Endodermal cell (in vitro differentiated cells): ENCODE measurements around the gene HSD3B2. TPM values are rescaled to one million over a fixed set of nuclear protein-coding genes. Genes with fewer than 3 reads are reported as not detected.
A peak's percentile ranks its signal among the peaks of the same experiment; 100 is the strongest.

ENCODE experiments used
- DNase-seq: peaks from one replicate; pipeline ENCODE4 v3.0.0-alpha.2; 2017
- H3K27ac ChIP-seq: 2 replicates; pipeline ENCODE4 v1.5.1; 2013; ENCODE audit warnings: mild to moderate bottlenecking, low read depth, low read length, moderate library complexity
- H3K27me3 ChIP-seq: 2 replicates; pipeline ENCODE4 v1.6.1; 2013; ENCODE audit warnings: mild to moderate bottlenecking, low read length, moderate library complexity; ENCODE audit not compliant: insufficient read depth, control insufficient read depth, poor library complexity, severe bottlenecking
- H3K36me3 ChIP-seq: 2 replicates; pipeline ENCODE4 v1.7.0; 2013; ENCODE audit warnings: mild to moderate bottlenecking, low read length, moderate library complexity; ENCODE audit not compliant: control insufficient read depth, insufficient read depth
- H3K4me1 ChIP-seq: one replicate; pipeline ENCODE4 v1.7.0; 2013; ENCODE audit warnings: low read length; ENCODE audit not compliant: control insufficient read depth, insufficient read depth
- H3K4me3 ChIP-seq: 2 replicates; pipeline ENCODE4 v1.5.1; 2013; ENCODE audit warnings: mild to moderate bottlenecking, low read length, moderate library complexity
- H3K9ac ChIP-seq: 2 replicates; pipeline ENCODE4 v1.6.1; 2013; ENCODE audit warnings: mild to moderate bottlenecking, low read length, moderate library complexity; ENCODE audit not compliant: poor library complexity, severe bottlenecking; ENCODE audit errors: extremely low read depth
- H3K9me3 ChIP-seq: 2 replicates; pipeline ENCODE4 v1.6.1; 2013; ENCODE audit warnings: mild to moderate bottlenecking, low read length, moderate library complexity; ENCODE audit not compliant: control insufficient read depth
- H3K27ac Mint-ChIP-seq: 2 replicates; pipeline ENCODE4 v1.8.0; 2020; ENCODE audit warnings: mixed read lengths
- H3K27me3 Mint-ChIP-seq: 2 replicates; pipeline ENCODE4 v1.8.0; 2021; ENCODE audit warnings: mild to moderate bottlenecking, mixed read lengths; ENCODE audit not compliant: insufficient read depth
- H3K36me3 Mint-ChIP-seq: 2 replicates; pipeline ENCODE4 v1.8.0; 2020; ENCODE audit warnings: low read depth, mixed read lengths
- H3K4me1 Mint-ChIP-seq: 2 replicates; pipeline ENCODE4 v1.8.0; 2020; ENCODE audit warnings: mixed read lengths
- H3K4me3 Mint-ChIP-seq: 2 replicates; pipeline ENCODE4 v1.8.0; 2020; ENCODE audit warnings: mild to moderate bottlenecking, moderate library complexity, mixed read lengths
- H3K9me3 Mint-ChIP-seq: 2 replicates; pipeline ENCODE4 v1.8.0; 2020; ENCODE audit warnings: mild to moderate bottlenecking, mixed read lengths
- WGBS, 2 experiments: methylation state at CpG; one replicate each; pipeline versions ENCODE4 v1.1.5 to v1.1.7; 2013; ENCODE audit warnings: missing lambda C conversion rate in 2 of 2, mixed read lengths in 1 of 2; ENCODE audit not compliant: insufficient coverage in 1 of 2, insufficient read length in 1 of 2; 5-methylcytosine and 5-hydroxymethylcytosine counted together
- total RNA-seq, 2 donors: library from RNA; stranded (reverse); fragmentation: NEBNext Ultra II Directional in 1 of 2; extraction: Animal tissue kit (Norgen Biotek cat#: 25700) in 1 of 2; gene quantifications; 2 replicates in 1 of 2; 3 replicates in 1 of 2; pipeline ENCODE4 v1.2.1, GENCODE V29; 2021
- TF ChIP-seq, protein P1 (sequence below): fragments of 200-600 bp; sonication (generic); conservative IDR thresholded peaks from 2 replicates; pipeline ENCODE4 v1.5.0; 2021; ENCODE audit warnings: antibody characterized with exemption, mild to moderate bottlenecking

The HSD3B2 gene
- total RNA-seq, 2 donors from 2014 or later, result not detected

DNA sequence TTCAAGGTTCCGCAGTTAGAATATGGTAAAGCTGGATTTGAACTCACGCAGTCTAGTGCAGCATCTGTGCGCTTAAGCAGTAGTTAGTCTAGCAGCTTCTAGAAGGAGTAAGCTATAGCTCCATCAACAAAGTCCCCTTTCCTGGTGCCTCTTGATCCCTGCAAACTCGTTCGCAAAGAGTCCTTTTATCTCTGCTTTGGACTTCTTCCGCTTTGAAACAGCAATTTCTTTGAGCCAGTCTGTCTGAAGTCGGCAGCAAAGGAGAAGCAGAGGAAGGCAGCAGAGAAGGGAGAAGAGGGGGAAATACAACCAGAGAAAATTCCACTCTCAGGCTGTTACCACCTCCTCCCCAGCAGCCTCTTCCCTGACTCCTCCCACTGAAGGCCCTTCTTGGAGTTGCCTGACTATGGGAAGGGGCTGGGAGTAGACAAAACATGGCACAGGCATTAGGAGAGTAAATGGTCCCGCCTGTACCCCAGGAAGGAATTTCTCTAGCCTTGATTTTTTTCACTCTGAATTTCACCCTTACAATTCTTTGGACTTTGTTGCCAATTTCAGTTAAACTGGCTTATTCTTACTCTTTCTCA is 25.9 kb downstream of the HSD3B2 start:
- TF ChIP-seq, protein P1, sequence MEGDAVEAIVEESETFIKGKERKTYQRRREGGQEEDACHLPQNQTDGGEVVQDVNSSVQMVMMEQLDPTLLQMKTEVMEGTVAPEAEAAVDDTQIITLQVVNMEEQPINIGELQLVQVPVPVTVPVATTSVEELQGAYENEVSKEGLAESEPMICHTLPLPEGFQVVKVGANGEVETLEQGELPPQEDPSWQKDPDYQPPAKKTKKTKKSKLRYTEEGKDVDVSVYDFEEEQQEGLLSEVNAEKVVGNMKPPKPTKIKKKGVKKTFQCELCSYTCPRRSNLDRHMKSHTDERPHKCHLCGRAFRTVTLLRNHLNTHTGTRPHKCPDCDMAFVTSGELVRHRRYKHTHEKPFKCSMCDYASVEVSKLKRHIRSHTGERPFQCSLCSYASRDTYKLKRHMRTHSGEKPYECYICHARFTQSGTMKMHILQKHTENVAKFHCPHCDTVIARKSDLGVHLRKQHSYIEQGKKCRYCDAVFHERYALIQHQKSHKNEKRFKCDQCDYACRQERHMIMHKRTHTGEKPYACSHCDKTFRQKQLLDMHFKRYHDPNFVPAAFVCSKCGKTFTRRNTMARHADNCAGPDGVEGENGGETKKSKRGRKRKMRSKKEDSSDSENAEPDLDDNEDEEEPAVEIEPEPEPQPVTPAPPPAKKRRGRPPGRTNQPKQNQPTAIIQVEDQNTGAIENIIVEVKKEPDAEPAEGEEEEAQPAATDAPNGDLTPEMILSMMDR, result no peak
- DNase-seq, result peak; percentile 59
- no peak overlapping the region for H3K27ac ChIP-seq
- no peak overlapping the region for H3K27ac Mint-ChIP-seq
- H3K36me3 Mint-ChIP-seq, result no peaks in the 10 kb centered on the region
- no peaks in the 10 kb centered on the region for H3K36me3 ChIP-seq
- H3K27me3 ChIP-seq, result no peaks in the 10 kb centered on the region
- peaks cover 11% of the 10 kb centered on the region for H3K4me1 Mint-ChIP-seq
- H3K27me3 Mint-ChIP-seq, result peaks cover 3% of the 10 kb centered on the region
- H3K4me3 ChIP-seq, result no peak overlapping the region
- no peak overlapping the region for H3K4me3 Mint-ChIP-seq
- no peaks in the 10 kb centered on the region for H3K9me3 Mint-ChIP-seq
- H3K9me3 ChIP-seq, result no peaks in the 10 kb centered on the region
- 91 to 100% methylated on average over 4 to 8 of the region's 8 CpGs for WGBS, 2 experiments
- H3K4me1 ChIP-seq, result no peaks in the 10 kb centered on the region
- H3K9ac ChIP-seq, result no peak overlapping the region

DNA sequence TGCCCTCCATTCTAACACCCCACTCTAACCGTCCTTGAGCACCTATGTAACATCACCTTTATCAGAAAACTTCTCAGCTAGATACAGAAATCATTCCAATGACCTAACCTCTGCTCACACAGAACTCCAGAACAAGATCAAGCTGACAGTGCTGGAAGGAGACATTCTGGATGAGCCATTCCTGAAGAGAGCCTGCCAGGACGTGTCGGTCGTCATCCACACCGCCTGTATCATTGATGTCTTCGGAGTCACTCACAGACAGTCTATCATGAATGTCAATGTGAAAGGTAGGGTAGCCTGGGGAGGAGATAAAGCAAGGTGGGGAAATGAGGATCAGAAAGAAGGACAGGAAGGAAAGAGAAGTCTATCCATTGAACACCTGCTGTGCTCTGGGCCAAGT is 27.8 kb downstream of the HSD3B2 start:
- H3K9me3 Mint-ChIP-seq, result no peaks in the 10 kb centered on the region
- H3K36me3 Mint-ChIP-seq, result no peaks in the 10 kb centered on the region
- Histone ChIP-seq H3K36me3 (no peaks in the 10 kb centered on the region), H3K4me3 (no peak overlapping the region), H3K27ac (no peak overlapping the region), H3K27me3 (no peaks in the 10 kb centered on the region), H3K9me3 (no peaks in the 10 kb centered on the region), H3K9ac (no peak overlapping the region), H3K4me1 (no peaks in the 10 kb centered on the region)
- peak; percentile 20 for DNase-seq
- WGBS, 2 experiments, result 95 to 97% methylated on average over 6 of the region's 6 CpGs
- H3K4me3 Mint-ChIP-seq, result no peak overlapping the region
- no peak overlapping the region for H3K27ac Mint-ChIP-seq
- H3K27me3 Mint-ChIP-seq, result peaks cover 2% of the 10 kb centered on the region
- TF ChIP-seq, protein P1, result no peak
- peaks cover 11% of the 10 kb centered on the region for H3K4me1 Mint-ChIP-seq

DNA sequence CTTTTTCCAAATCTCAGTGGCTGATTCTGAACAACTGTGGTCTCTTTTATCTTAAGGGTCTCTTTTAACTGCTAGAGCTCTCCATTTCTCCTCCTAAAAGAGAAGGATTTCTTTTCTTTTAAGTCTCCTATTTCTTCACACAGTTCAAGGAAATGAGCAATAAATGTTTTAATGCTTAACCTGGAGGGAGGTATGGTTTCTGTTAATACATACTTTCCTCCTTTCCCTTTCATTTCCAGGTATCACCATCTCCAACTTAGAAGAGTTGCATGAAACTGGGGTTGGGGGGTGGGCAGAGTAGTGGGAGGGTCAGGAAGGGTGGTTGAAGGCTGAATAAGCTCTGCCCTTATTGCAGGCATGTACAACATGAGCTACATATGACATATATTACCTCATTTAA is 31.4 kb downstream of the HSD3B2 start:
- H3K27me3 Mint-ChIP-seq, result no peaks in the 10 kb centered on the region
- no peak overlapping the region for H3K4me3 Mint-ChIP-seq
- Histone ChIP-seq H3K36me3 (no peaks in the 10 kb centered on the region), H3K27me3 (no peaks in the 10 kb centered on the region), H3K9me3 (no peaks in the 10 kb centered on the region), H3K27ac (no peak overlapping the region), H3K9ac (no peak overlapping the region), H3K4me3 (no peak overlapping the region), H3K4me1 (no peaks in the 10 kb centered on the region)
- H3K36me3 Mint-ChIP-seq, result no peaks in the 10 kb centered on the region
- peaks cover 6% of the 10 kb centered on the region for H3K4me1 Mint-ChIP-seq
- TF ChIP-seq, protein P1, result no peak
- H3K9me3 Mint-ChIP-seq, result no peaks in the 10 kb centered on the region
- no peak for DNase-seq
- H3K27ac Mint-ChIP-seq, result no peak overlapping the region
